ENCODE results near the gene MC5R. TPM values are rescaled to one million over a fixed set of nuclear protein-coding genes. Genes with fewer than 3 reads are reported as not detected.
A peak's percentile ranks its signal among the peaks of the same experiment; 100 is the strongest.

Gene MC5R
- 0.74 TPM for total RNA-seq

GRCh38 chr18:13823707-13824395, at the start of gene MC5R:
Gene MC5R, plus strand, starts transcription at chr18:13824149. Its CDS starts 1,617 bp downstream, at chr18:13825766.
- TF ChIP-seq POLR2AphosphoS5 (IDR thresholded peaks at IDR 0.05; ENCODE audit: insufficient read depth in 1 of 2, low read depth in 1 of 2) = no peak
- no peak for TF ChIP-seq POLR2A (IDR thresholded peaks at IDR 0.05)
- peak; percentile 76 to 92 (median 92) for TF ChIP-seq CTCF (IDR thresholded peaks at IDR 0.05)
- Histone ChIP-seq H3K4me3 (peak within 1 kb of the TSS; percentile 23 to 39), H3K36me3 (no peaks in the 10 kb centered on the region), H3K27me3 (no peaks in the 10 kb centered on the region), H3K27ac (no peak within 1 kb of the TSS), H3K4me1 (no peaks in the 10 kb centered on the region), H3K9me3 (no peaks in the 10 kb centered on the region)
- no peak for DNase-seq (ENCODE audit: extremely low spot score in 2 of 2)
- intact Hi-C loops (cut with DNase I) = no loop called here

DNA sequence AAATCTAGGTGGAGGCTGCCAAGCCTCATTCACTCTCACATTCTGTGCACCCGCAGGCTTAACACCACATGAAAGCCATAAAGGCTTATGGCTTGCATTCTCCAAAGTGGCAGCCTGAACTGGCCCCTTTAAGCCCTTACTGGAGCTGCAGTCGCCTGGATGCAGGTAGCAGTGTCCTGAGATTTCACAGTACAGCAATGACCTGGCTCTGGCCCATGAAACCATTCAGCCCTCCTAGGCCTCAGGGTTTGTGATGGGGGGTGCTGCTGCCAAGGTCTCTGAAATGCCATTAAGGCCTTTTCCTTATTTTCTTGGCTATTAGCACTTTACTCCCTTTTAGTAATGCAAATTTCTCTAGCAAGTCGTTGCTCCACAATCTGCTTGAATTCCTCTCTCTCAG, 48.9 kb upstream of the MC5R start:
- Histone ChIP-seq H3K9me3 (no peaks in the 10 kb centered on the region), H3K4me3 (no peak overlapping the region), H3K4me1 (no peaks in the 10 kb centered on the region), H3K27ac (no peak overlapping the region), H3K27me3 (no peaks in the 10 kb centered on the region), H3K36me3 (no peaks in the 10 kb centered on the region)
- intact Hi-C loops (cut with DNase I) = no loop called here
- DNase-seq (ENCODE audit: extremely low spot score in 2 of 2) = no peak
- no peak for TF ChIP-seq POLR2AphosphoS5 (IDR thresholded peaks at IDR 0.05; ENCODE audit: insufficient read depth in 1 of 2, low read depth in 1 of 2)
- no peak for TF ChIP-seq POLR2A (IDR thresholded peaks at IDR 0.05)
- no peak for TF ChIP-seq CTCF (IDR thresholded peaks at IDR 0.05)

DNA sequence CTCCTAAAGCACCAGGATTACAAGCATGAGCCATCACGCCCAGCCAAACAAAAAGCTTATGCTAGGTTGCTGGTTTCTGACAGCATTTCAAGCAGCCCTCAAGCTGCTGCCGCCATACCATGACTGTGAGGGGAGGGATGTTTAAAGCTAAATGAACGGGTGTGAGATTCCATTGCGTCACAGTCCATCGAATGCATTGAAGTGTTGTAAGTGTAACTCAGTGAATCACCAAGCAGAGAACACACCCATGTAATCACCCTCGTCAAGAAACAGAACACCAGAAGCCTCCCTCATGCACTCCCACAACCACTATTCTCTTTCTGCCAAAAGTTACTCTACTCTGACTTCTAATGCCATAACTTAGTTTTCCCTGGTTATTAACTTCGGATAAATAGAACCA, 32.8 kb upstream of the MC5R start:
- DNase-seq (ENCODE audit: extremely low spot score in 2 of 2) = no peak
- no peaks in the 10 kb centered on the region for H3K9me3 ChIP-seq
- intact Hi-C loops (cut with DNase I) = no loop called here
- H3K4me1 ChIP-seq = no peaks in the 10 kb centered on the region
- no peak overlapping the region for H3K27ac ChIP-seq
- H3K27me3 ChIP-seq = no peaks in the 10 kb centered on the region
- no peak for TF ChIP-seq POLR2A (IDR thresholded peaks at IDR 0.05)
- TF ChIP-seq POLR2AphosphoS5 (IDR thresholded peaks at IDR 0.05; ENCODE audit: insufficient read depth in 1 of 2, low read depth in 1 of 2) = no peak
- TF ChIP-seq CTCF (IDR thresholded peaks at IDR 0.05) = no peak
- no peaks in the 10 kb centered on the region for H3K36me3 ChIP-seq
- H3K4me3 ChIP-seq = no peak overlapping the region

- no peaks in the 10 kb centered on the region for H3K27me3 ChIP-seq
- no peak overlapping the region for H3K4me3 ChIP-seq
- intact Hi-C loops (cut with DNase I) = no loop called here
- no peak for TF ChIP-seq POLR2AphosphoS5 (IDR thresholded peaks at IDR 0.05; ENCODE audit: insufficient read depth in 1 of 2, low read depth in 1 of 2)
- TF ChIP-seq CTCF (IDR thresholded peaks at IDR 0.05) = no peak
- no peak for TF ChIP-seq POLR2A (IDR thresholded peaks at IDR 0.05)
- DNase-seq (ENCODE audit: extremely low spot score in 2 of 2) = no peak
- H3K9me3 ChIP-seq = no peaks in the 10 kb centered on the region
- H3K36me3 ChIP-seq = no peaks in the 10 kb centered on the region
- no peaks in the 10 kb centered on the region for H3K4me1 ChIP-seq
- H3K27ac ChIP-seq = no peak overlapping the region
Observed at GRCh38 chr18:13793819-13794218, 30.1 kb upstream of the MC5R start.

DNA sequence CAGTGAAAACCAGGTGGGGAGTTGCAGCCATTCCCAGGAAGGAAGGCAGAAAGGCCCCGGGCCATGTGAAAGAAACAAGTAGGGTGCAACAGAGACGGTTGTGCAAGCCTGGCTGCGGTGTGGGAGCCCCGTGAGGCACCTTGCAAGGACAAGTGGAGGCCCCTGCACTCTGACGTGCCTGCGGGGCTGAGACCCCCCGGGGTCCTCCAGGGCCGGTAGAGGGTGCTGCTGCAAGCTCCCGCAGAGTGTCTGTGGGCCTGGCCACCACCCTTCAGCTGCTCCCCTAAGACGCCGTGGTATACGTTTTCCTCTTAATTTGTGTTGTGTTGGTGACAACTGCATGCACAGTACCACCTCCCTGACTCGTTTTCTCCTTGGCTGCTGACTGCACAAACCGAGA, 27.4 kb upstream of the MC5R start:
- no peaks in the 10 kb centered on the region for H3K36me3 ChIP-seq
- TF ChIP-seq CTCF (IDR thresholded peaks at IDR 0.05) (no peak), POLR2AphosphoS5 (IDR thresholded peaks at IDR 0.05; ENCODE audit: insufficient read depth in 1 of 2, low read depth in 1 of 2) (no peak), POLR2A (IDR thresholded peaks at IDR 0.05) (no peak)
- H3K27me3 ChIP-seq = no peaks in the 10 kb centered on the region
- no peaks in the 10 kb centered on the region for H3K9me3 ChIP-seq
- DNase-seq (ENCODE audit: extremely low spot score in 2 of 2) = no peak
- no peak overlapping the region for H3K4me3 ChIP-seq
- intact Hi-C loops (cut with DNase I) = no loop called here
- H3K27ac ChIP-seq = no peak overlapping the region
- peaks cover 8% of the 10 kb centered on the region for H3K4me1 ChIP-seq

Data from vagina (tissue), 2 donors.